HCEC 1CT (cell line): ENCODE results near the gene WFDC10B.
"Not testable (repeated sequence)": the region's sequence is repeated elsewhere in the genome, so short reads cannot be mapped to it uniquely, and the experiment has no call there.

Experiments
- DNase-seq: peaks from one replicate; pipeline ENCODE4 v3.0.0-alpha.2; 2017

The WFDC10B gene

GRCh38 chr20:45704969-45705637, at the start of gene WFDC10B:
WFDC10B (minus strand) TSS chr20:45705019; CDS start chr20:45685992, 19,027 bp downstream.
- DNase-seq: no peak

- DNase-seq: no peak
Observed at GRCh38 chr20:45752746-45753145, 47.9 kb upstream of the WFDC10B start.

GRCh38 chr20:45751721-45752120, 46.9 kb upstream of the WFDC10B start:
- no peak for DNase-seq

GRCh38 chr20:45745015-45745414, 40.2 kb upstream of the WFDC10B start:
- no peak for DNase-seq

- no peak for DNase-seq
Observed at GRCh38 chr20:45742596-45742995, 37.8 kb upstream of the WFDC10B start.

- DNase-seq: no peak
Observed at GRCh38 chr20:45735988-45736387, 31.2 kb upstream of the WFDC10B start.

GRCh38 chr20:45735552-45735951, 30.7 kb upstream of the WFDC10B start:
- DNase-seq: no peak

- no peak for DNase-seq
Observed at GRCh38 chr20:45732199-45732598, 27.4 kb upstream of the WFDC10B start.

GRCh38 chr20:45727044-45727443, 22.2 kb upstream of the WFDC10B start:
- DNase-seq: no peak

- no peak for DNase-seq
Observed at GRCh38 chr20:45725134-45725533, 20.3 kb upstream of the WFDC10B start.

- DNase-seq: no peak
Observed at GRCh38 chr20:45722047-45722446, 17.2 kb upstream of the WFDC10B start, which contains the start of gene SPINT4. SPINT4 (plus strand) TSS chr20:45722347; CDS start chr20:45722368, 21 bp downstream.

GRCh38 chr20:45716141-45716688, 11.4 kb upstream of the WFDC10B start:
- DNase-seq: not testable (repeated sequence)

- no peak for DNase-seq
Observed at GRCh38 chr20:45701873-45702272, 2.9 kb downstream of the WFDC10B start, which contains the start of gene WFDC13. WFDC13 (plus strand) TSS chr20:45702038; CDS start chr20:45702124, 86 bp downstream.

- no peak for DNase-seq
Observed at GRCh38 chr20:45701104-45701503, 3.7 kb downstream of the WFDC10B start.

GRCh38 chr20:45695496-45695895, 9.3 kb downstream of the WFDC10B start:
- DNase-seq: no peak

GRCh38 chr20:45693346-45693745, 11.5 kb downstream of the WFDC10B start:
- DNase-seq: not testable (repeated sequence)

GRCh38 chr20:45685896-45686295, 18.9 kb downstream of the WFDC10B start:
- peak; percentile 3 for DNase-seq

GRCh38 chr20:45679650-45680049, 25.2 kb downstream of the WFDC10B start:
- no peak for DNase-seq

GRCh38 chr20:45672765-45673164, 32.1 kb downstream of the WFDC10B start:
- DNase-seq: no peak

- no peak for DNase-seq
Observed at GRCh38 chr20:45670139-45670538, 34.7 kb downstream of the WFDC10B start, which contains the start of gene WFDC11. WFDC11 (minus strand) TSS chr20:45670239; CDS start chr20:45650600, 19,639 bp downstream.

- DNase-seq: not testable (repeated sequence)
Observed at GRCh38 chr20:45657038-45657437, 47.8 kb downstream of the WFDC10B start.

GRCh38 chr20:45651726-45652125, 53.1 kb downstream of the WFDC10B start:
- not testable (repeated sequence) for DNase-seq

GRCh38 chr20:45649312-45649863, 55.4 kb downstream of the WFDC10B start:
- DNase-seq: no peak

- DNase-seq: no peak
Observed at GRCh38 chr20:45647441-45648050, 57.3 kb downstream of the WFDC10B start.
